GM13976 (cell line): Measurements from ENCODE around the gene SLC34A1.

Source experiments
- DNase-seq: peaks from one replicate; pipeline ENCODE4 v3.0.0; 2012; ENCODE audit warnings: low spot score
- CTCF ChIP-seq: IDR thresholded peaks from 2 replicates; pipeline ENCODE4 v1.5.1; 2012; ENCODE audit warnings: borderline replicate concordance, mild to moderate bottlenecking; ENCODE audit not compliant: insufficient read depth; ENCODE audit errors: extremely low read depth, missing control alignments, control extremely low read depth
- in situ Hi-C: fragments of 300-500 bp; cut with MboI; formaldehyde crosslinking; loops from one replicate; pipeline ENCODE4 v1.12.0; 2022; ENCODE audit warnings: low sequenced_read_pairs, mixed read lengths, inconsistent platforms; ENCODE audit not compliant: unreplicated experiment

Gene SLC34A1

DNA sequence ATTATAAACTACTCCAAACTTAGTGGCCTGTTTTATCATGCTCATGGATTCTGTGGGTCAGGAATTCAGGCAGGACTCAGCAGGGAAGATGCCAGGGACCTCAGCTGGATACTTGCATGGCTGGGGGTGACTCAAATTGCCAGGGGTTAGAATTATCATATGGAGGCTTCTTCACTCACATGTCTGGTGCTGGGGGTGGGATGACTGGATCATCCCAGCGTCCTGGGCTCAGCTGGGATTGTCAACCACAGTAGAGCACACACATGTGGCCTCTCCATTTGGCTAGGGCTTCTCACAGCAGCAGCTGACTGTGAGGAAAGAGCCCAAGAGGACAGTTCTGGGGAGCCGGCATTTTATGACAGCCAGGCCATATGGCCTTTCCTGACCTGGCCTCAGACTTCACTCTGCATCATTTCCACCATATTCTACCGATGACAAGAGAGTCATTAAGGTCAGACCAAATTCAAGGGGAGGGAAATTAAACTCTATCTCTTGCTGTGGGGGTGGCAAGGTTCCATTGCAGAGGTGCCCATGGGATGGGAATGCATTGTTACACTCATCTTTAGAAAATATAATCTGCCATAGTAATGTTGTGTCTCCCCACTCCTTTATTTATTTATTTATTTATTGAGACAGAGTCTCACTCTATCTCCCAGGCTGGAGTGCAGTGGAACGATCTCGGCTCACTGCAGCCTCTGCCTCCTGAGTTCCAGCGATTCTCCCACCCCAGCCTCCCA, 37.0 kb downstream of the SLC34A1 start:
- DNase-seq, result no peak
- in situ Hi-C loops, result no loop called here

DNA sequence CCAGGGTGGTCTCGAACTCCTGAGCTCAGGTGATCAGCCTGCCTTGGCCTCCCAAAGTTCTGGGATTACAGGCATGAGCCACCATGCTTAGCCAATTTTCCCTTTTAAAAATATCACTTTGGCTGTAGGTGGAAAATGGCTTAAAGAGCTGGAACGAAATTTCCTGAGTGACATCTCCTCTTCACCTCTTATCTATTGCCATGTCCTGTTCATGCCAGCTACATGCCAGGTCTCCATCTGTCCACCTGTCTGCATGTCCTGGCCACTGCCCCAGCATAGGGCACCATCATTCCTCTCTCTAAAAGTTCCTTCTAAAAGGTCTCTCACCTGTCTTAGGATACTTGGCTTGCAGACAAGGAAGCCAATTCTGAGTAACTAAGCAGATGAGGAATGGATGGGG, 39.4 kb downstream of the SLC34A1 start:
- no peak for TF ChIP-seq CTCF
- DNase-seq, result no peak
- in situ Hi-C loops, result no loop called here

More for the DNA sequence above, 37.0 kb downstream of the SLC34A1 start:
- no peak for TF ChIP-seq CTCF

- in situ Hi-C loops, result no loop called here
- TF ChIP-seq CTCF, result no peak
- no peak for DNase-seq
Observed at GRCh38 chr5:177425196-177425800, 41.1 kb downstream of the SLC34A1 start.

DNA sequence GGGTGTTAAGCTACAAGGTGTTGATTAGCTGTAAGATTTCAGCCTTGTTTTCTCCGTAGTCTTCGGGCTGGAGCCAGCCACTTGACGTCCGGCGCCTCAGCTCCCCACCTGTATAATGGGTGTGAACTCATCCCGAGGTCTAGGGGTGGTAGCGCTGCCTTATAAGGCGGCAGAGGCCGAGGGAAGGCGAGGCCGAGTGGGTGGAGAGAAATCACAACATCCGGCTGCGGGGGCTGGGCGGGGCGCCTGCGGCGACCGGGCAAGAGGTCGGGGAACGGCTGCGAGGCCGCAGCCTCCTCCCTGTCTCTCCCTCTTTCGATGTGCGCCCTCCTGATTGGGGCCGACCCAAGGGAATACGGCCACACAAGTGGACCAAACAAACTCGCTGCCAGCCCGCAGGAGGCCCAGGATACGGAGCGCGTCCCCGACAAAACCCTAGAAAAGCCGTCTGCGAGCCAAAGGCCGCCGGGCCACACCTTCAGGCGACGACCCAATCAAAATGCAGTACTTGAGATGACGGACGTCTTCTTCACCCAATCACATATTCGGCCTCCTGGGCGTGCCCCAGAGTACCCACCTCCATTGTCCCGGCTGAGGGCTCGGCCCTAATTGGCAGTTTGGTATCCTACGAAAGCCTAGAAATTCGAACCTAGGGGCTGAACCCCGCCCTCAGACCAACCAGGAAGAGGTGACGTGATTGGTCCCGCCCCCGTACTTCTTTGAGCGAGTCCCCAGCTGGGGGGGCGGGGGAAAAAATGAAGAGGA, 41.7 kb downstream of the SLC34A1 start:
- in situ Hi-C loops, result no loop called here
- peak; percentile 97 for DNase-seq
- no peak for TF ChIP-seq CTCF

DNA sequence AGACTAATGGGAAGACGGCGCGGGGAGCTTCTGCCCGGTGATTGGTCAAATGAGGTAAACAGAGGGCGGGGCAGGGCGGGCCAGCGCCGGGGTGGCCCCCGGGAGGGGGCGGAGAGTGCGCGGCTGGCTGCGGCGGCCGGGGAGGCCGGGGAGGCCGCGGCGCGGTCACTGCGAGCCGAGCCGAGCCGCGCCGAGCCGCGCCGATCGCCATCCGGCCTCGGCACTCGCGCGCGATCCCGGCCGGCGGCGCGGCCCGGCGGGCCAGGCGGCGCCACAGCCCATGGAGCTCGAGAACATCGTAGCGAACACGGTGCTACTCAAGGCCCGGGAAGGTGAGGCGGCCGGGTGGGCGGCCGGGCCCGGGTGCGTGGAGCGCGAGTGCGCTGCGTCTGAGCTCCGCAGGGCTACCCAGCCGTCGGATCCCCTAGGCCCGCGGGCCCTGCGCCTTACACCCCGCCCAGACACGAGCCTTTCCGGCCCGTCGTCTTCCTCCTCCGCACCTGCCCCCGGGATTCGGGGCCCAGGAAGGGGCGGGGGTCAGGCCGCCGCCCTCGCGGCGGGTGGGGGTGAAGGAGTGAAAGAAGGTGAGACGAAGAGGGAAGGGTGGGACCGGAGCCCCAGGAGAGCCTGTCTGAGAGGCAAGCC, 42.5 kb downstream of the SLC34A1 start, which contains the start of gene GRK6:
GRK6 (plus strand) TSS at position 111 of the 645 bp plus-strand sequence; CDS start at position 281, 170 bp downstream.
- in situ Hi-C loops, result no loop called here
- TF ChIP-seq CTCF, result no peak
- DNase-seq, result peak; percentile 67

DNA sequence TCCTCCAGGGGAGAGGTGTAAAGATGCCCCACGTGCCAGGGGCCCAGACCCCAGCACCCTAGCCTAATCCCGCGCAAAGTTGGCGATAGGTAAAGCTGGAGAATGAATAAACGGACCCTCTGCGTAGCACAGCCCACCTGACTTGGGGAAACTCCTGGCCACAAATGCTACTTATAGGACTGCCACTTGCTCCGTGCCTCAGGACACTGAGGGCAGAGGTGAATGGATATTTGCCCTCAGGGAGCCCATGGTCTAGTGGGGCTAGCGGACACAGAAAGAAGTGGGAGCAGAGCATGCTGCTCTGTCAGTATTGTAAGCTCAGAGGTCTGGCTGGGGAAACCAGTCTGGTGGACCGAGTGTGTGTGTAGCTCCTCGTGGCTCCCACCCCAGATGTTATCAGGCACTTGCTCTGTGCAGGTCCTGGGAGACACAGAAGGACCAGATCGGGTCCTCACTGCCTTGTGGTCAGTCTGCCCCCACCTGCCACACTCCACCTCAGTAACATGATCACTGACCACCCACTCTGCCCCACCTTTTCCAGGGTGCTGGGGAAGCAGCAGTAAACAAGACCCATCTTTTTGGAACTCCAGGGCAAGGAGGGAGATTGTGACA, 43.1 kb downstream of the SLC34A1 start:
- TF ChIP-seq CTCF, result no peak
- DNase-seq, result no peak
- in situ Hi-C loops, result no loop called here
